ENCODE results near the gene ITPRIP.

The ITPRIP gene, protein sequence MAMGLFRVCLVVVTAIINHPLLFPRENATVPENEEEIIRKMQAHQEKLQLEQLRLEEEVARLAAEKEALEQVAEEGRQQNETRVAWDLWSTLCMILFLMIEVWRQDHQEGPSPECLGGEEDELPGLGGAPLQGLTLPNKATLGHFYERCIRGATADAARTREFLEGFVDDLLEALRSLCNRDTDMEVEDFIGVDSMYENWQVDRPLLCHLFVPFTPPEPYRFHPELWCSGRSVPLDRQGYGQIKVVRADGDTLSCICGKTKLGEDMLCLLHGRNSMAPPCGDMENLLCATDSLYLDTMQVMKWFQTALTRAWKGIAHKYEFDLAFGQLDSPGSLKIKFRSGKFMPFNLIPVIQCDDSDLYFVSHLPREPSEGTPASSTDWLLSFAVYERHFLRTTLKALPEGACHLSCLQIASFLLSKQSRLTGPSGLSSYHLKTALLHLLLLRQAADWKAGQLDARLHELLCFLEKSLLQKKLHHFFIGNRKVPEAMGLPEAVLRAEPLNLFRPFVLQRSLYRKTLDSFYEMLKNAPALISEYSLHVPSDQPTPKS

DNA sequence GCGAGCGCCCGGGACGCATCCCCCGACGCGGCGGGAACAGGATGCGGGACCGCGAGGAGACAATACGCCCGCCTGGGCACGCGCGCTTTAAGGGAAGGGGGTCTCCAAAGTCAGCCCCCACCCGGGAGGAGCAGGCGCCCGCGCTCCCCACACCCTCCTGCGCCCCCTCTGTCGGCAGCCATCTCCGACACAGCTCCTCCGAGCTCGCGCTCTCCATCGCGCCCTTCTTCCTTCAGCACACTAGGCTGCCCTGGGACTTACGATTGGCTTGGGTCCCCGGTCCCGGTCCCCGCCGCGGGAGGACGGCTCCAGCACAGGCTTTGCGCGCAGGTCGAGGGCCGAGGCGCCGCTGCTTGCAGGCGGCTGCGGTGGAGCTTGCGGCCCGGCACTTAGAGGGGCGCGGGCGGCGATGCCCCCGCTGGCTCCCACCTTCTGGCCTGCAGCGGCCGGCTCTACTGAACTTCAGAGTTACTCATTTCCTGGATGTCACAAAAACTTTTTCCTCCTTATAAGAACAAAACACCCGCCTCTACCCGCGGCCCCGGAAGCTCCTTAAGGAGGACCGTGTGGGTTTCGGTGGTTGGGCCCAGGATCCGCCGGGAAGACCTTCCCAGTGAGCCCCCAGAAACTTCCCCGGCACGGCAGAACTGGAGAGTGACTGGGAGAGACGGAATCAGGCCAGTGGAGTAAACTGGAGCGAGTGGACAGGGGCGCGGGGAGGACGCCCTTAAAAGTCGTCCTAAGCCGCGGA lies at the start of gene ITPRIP:
ITPRIP (minus strand) TSS at position 481 of the 751 bp plus-strand sequence. CDS start 22,414 bp downstream, outside the sequence.
- DNase-seq (ENCODE audit: low spot score): peak; percentile 78

DNA sequence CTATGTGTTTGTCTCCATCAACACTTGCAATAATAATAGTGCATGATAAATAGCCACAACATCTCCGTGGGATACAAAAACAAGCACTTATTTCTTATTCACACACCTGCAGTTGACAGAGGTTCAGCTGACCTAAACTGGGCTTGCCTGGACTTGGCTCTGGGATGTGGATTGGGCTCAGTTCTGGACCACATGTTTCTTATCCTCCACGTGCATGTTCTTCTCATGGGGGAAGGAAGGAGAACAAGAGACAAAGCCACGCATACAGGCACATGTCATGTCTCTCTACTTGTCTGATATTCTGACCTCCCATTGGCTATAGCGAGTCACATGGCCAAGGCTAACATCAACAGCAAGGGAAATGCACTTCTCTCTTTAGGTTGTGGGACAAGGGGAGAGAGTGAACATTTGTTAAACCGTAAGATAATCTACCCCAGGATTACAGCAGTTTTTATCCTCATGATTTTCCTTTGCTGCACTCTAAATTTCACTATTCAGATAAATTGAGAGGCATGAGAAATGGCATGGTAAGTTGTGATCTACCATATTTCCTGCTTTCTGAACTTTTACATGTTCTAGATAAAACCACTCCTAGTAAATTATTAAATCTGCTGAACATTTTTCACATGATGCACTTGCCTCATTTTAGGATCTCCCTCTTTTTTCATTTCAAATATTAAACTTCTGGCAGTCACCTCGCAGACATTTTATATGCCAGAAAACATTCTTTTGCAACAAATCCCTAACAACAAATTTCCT lies 49.0 kb upstream of the ITPRIP start:
- no peak for DNase-seq (ENCODE audit: low spot score)

DNA sequence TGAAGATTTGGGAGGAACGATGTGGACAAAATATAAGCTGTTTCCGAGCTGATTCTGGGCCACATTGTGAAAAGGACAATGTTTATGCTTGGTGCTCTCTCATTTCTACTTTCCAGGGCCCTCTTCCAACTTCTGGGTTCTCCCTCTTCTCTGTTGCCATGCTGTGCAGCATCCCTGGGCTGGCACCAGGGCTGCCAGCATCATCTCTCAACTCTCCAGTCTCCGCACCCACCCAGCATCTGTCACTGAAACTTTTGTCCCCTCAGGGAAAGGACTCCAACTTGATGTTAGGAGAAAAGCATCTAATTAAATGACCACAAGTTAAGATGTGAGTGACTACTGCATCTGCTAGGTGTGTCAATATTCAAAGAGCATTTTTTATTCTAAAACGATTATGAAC lies 42.1 kb upstream of the ITPRIP start:
- DNase-seq (ENCODE audit: low spot score): no peak

DNA sequence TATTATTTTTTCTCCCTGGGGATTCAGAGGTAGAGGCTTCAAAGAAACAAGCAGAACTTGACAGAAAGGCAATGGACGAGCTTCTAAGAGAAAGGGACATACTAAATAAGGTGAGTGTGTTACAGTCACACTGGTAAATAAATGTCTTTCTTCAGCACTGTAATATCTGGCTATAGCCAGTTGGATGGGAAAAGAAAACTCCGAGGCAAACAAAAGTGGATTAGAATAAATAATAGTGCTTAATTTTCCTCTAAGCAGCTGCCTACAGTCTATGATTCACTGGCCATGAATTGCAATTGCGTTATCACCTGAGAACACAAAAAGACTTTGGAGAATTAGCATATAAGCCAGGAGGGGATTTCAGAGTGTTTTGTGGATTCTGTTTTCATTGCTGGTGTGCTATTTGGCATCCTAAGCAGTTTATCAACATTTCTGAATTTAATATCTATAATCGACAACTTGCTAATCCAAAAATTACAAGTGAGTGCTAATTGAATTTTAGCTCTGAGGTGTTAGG lies 38.6 kb upstream of the ITPRIP start:
- no peak for DNase-seq (ENCODE audit: low spot score)

DNA sequence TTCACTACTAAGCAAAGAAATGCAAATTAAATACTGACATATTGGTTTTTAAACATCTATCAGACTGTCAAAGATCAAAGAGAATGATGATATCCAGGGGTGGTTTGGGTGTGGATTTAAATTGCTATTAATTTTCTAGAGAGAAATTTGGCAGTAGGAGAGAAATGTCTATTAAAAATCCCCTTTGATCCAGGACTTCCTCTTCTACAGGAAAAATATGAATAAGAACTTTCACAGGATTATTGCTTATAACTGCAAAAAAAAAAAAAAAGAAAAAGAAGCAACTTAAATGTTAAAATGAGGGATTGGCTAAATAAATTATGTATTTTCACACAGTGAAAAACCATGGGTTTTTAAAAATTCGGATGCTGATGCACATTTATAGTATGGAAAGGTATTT lies 36.3 kb upstream of the ITPRIP start:
- no peak for DNase-seq (ENCODE audit: low spot score)

DNA sequence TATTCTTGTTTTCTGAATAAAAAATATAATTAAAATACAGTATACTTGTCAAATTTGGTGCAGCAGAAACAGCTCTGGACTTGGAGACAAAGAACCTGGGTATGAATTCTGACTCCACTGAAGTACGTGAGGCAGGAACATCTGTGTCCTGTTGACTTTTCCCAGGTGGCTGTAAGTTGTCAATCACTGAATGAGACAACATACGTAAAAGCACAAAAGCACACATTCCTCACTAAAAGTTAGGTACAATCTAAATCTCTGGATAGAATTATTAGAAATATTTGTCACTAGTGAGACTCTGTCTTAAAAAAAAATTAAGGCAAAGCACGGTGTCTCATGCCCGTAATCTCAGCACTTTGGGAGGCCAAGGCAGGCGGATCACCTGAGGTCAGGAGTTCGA lies 33.5 kb upstream of the ITPRIP start:
- DNase-seq (ENCODE audit: low spot score): no peak

DNA sequence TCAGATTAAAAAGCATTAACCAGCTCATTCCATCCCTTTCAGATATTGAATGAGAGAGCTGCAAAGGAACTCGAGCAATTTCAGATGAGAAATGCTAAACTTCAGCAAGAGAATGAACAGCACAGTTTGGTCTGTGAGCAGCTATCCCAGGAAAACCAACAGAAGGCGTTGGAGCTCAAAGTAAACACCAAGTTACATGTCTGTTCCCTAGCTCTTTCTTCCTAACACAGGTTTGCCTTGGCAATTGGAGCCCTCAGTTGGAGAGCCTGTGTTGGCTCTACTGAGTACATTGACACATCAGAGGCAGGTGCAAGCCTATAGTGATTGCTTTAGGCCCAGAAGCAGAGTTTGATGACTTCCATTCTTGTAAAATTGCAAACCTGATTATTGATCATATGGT lies 30.1 kb upstream of the ITPRIP start:
- no peak for DNase-seq (ENCODE audit: low spot score)

DNA sequence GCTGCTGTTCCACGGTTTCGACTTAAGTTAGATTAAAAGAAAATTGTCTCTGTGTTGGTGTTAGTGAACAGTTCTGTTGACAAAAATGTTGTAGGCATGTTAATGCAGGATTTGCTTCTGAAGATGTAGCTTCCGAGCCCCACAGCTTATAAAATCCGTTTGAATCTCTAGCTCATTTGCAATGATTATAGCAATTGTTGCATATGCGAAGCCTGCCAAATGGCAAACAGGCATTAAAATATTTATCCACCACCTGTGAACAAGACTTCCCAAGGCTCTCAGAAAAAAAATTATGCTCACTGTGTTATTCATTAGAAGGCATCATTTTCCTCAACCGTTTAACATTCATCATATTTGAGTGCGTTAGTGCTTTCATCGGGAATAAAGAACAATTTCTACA lies 29.6 kb upstream of the ITPRIP start:
- no peak for DNase-seq (ENCODE audit: low spot score)

DNA sequence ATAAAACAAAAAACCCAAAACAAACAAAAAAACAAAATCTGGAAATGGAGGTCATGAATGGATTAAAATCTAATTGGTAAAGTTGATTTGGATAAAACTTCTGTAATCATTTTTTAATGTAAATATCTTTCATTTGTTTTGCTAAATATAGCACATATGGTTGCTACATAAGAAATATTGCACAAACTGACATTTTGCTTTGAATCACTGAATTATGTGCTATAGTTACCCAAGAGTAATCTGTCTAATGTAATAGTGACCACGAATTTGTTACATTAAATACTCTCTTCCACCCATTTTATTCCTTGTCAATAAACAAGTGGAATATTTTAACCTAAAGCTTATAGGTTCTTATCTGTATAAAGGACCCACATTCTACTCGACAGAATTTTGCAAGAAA lies 21.5 kb upstream of the ITPRIP start:
- DNase-seq (ENCODE audit: low spot score): no peak

DNA sequence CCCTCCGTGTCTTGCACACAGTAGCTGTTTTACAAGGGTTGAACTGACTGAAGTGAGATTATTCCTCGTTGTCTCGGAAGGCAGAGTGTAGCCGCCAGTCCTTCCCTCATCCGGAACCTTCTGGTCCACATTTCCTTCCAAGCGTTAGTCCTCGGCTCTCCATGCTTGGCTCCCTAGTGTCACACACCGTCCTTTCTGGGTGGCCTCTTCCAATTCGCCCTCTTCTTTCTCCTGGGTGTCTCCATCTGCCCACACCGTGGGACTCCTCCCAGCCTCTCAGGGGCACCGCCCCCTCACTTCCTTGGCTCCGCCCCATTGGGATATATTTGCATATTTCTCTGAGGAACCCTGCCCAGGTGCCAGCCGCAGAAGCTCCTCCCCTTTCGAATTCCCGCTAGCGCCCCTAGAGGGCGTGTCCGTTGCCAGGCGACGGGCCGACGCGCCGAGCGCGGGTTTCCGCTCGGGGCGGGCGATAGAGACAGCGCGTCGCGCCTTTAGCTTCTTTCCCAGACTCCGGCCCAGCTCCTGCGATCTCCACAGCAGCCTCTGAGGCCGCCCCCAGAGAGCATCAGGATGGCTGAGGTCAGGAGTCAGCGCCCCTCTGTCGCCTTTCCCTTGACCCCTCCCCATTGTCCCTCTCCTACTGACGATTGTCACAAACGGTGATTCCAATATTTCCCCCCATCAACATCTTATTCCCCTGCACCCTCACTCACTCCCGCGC lies 15.2 kb upstream of the ITPRIP start, which contains the start of gene CFAP58:
CFAP58 (plus strand) TSS at position 509 of the 724 bp plus-strand sequence; CDS start at position 574, 65 bp downstream.
- peak; percentile 92 for DNase-seq (ENCODE audit: low spot score)

DNA sequence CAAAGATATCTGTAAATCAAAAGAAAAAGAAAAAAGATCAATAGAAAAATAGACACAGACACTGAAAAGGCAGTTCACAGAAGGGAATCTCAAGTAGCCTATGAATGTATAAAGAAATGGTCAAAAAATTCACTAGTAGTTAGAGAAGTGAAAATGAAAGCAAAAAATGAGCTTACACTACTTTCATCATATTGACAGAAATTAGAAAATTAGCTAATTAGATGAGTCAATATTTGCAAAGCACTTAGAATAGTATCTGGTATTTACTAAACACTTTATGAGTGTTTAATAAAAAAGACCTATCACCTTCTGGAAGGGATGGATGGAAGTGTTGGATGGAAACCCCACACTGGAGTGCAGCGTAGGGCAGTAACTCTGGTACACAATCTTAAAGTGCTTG lies 13.7 kb upstream of the ITPRIP start:
- DNase-seq (ENCODE audit: low spot score): no peak

DNA sequence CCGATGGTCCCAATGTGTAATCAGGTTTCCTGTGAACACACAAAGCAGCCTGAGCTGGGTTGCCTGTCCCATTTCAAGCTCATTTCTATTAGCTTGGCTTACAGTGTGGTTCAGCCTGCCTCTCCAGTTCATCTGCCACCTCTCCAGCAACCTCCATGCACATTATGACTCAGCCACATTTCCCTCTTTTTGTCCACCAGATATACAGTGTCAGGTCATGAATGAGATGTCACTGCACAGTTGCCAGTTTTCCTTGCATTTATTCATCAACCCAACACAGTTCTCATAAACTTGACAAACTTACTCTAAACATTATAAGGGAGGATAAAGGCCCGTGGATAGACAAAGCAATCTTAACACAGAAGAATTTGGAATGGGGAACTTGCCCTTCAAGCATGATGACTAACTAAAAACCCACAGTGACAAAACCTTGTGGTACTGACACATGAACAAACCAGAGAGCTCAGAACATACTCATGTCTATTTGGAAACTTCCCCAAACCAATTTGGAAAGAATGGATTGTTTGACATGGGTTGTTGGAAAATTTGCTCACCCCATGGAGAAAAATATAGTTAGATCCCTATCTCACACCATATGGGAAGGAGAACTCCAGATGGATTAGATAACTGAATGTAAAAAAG lies 12.9 kb upstream of the ITPRIP start:
- peak; percentile 69 for DNase-seq (ENCODE audit: low spot score)

DNA sequence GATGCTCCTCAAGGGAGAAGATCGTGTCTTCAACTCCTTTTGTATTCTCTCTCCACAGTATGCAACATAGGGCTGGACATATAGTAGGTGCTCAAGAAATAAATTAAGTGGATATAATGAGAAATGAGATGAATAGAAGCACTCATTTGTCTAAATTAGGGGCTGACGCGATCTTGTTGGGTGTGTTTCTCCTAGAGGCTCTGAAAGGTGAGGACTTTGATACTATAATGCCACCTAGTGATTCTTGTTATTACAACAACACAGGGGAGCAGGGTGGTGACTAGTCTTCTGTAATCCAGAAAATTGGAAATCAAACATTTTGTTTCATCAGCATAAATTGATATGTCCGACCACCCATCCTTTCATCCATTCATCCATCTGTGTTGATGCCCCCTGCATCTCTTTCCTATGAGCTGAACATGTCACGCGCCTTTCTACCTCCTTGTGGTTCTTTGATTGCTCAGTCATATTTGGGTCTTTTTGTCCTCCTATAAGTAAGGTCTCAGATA lies 11.9 kb upstream of the ITPRIP start:
- peak; percentile 63 for DNase-seq (ENCODE audit: low spot score)

DNA sequence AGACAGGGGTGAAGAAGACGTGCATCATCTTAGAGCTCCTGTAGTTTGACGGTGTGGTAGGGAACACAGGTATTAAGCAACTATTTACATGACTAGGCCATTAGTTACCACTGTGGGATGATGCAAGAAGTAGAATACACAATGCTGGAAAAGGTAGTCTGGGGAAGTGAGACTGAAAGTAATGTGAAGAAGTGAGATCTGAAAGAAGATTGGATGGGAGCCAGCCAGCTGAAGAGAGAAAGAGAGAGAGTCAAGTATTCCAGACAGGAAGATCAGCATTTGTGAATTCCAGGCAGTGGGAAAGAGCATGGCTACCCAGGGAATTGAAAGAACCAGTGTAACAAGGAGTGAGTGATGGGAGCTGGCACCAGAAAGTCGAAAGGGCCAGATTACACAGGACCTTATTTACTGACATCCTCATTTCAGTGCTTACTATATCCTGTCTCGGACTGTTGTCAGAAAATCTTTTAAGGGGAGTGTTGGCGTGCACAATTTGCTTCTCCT lies 11.4 kb upstream of the ITPRIP start:
- no peak for DNase-seq (ENCODE audit: low spot score)

DNA sequence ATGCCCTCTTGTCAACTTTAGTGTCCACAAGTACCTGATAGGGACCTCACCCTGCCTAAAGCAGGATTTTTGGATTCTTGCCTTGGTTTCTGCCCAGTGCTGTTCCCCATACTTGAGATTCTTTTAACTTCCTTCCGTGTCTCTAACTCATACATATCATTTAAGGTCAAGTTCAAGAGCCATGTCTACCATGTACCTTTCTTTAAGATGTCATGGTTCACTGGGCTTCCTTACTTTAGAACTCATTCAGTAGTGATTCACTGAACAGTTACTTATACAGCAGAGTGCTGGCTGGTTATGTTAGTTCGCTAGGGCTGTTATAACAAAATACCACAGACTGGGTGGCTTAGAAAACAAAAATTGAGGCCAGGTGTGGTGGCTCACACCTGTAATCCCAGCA lies 10.3 kb upstream of the ITPRIP start:
- no peak for DNase-seq (ENCODE audit: low spot score)

DNA sequence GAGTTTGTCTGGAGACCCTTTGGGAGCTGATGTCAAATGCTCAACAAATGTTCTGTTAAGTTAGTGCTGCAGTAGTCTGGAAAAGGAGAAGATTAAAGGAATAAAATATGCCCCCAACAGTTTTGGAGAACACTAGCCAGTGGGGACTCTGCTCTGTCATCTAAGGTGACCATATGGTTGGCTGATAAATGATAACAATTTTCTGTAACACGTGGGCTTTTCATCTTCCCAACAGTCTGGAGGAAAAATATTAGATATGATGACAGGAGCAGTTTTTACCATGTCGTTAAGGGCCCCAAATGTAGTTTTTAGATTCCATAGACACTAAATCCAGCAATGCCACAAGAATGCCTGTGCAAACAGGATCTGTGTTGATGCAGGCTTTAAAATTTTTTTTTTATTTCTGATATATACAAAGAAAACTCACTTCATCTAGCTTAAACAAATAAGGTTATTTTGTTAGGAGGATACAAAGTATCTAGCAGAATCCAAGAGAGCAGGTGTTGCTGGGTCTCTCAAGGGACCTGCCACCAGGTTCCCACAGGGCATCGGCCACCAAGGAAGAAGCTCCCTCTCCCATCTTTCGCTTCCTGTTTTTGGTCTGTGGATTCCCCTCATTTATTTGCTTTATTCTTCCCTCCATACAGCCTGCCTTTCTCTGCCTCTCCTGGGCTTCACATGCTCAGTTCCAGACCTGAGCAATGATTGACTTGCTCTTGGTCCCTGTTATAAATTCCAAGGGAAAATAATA lies 9.2 kb upstream of the ITPRIP start:
- no peak for DNase-seq (ENCODE audit: low spot score)

DNA sequence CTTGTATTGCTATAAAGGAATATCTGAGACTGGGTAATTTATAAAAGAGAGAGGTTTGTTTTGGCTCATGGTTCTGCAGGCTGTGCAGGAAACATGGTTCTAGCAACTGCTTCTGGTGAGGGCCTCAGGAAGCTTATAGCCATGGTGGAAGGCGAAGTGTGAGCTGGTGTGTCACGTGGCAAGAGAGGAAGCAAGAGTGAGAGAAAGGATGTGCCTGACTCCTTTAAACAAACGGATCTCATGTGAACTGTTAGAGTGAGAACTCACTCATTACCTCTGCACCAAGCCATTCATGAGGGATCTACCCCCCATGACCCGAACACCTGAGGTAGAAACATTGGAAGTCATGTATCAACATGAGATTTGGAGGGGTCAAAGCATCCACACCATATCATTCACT lies 7.7 kb upstream of the ITPRIP start:
- DNase-seq (ENCODE audit: low spot score): no peak

DNA sequence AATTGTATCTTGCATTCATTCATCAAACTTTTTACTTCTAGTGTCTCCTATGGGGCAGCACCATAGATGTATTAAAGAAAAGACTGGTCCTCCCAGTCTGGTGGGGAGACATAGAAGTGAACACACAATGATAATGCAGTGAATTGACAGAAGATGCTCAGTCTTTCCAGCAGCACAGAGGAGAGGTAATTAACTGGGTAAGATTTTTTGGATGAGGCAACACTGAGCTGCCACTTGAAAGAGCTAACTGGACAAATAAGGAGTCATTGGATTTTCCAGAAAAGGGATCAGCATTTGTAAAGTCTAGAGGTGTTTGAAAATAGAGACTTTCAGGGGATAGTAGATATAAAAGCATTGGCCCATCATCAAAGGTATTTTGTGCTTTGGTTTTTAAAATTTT lies 7.2 kb upstream of the ITPRIP start:
- no peak for DNase-seq (ENCODE audit: low spot score)

DNA sequence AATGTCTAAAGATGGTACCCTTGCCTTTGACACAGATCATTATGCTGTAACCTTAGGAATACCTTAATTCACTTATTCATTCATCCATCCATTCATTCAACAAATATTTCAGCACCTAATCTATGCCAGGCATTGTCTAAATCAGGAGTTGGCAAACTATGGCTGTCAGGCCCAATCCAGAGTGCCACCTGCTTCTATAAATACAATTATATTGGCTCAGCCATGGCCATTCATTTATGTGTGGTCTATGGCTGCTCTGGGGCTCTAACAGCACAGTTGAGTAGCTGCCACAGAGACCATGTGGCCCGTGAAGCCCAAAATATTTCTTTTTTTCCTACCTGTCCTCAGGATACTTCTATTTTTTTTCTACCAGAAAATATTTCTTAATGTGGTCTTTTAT lies 6.0 kb upstream of the ITPRIP start:
- DNase-seq (ENCODE audit: low spot score): no peak

DNA sequence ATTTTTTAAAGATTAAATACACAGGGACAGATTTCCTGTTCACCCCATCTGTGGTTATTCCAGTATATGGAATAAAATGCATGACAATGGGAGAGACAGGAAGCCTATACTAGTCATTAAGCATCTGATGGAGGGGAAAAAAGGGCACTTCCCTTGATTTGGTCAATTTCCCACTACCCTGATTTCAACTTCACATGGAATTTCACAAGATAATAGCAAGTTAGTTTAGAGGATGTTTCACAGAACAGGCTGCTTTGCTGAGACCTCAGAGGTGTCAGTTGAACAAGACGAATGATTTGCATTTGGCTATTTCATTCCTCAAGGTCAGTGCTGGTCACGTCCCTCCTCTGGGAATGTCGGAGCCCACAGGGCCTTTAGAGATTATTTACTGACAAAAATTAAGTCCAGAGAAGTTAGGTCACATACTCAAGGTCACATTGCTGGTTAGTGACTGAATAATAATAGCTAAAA lies 4.7 kb upstream of the ITPRIP start:
- no peak for DNase-seq (ENCODE audit: low spot score)
